Measurements from ENCODE around the gene EARS2.

EARS2 gene

GRCh38 chr16:23482778-23483177 lies 74.4 kb downstream of the EARS2 start:
- no peak for DNase-seq (ENCODE audit: low spot score)

GRCh38 chr16:23480257-23480656 lies 76.9 kb downstream of the EARS2 start:
- DNase-seq (ENCODE audit: low spot score), result no peak

GRCh38 chr16:23479138-23479537 lies 78.0 kb downstream of the EARS2 start:
- no peak for DNase-seq (ENCODE audit: low spot score)

- no peak for DNase-seq (ENCODE audit: low spot score)
Measured at GRCh38 chr16:23478566-23478965, 78.6 kb downstream of the EARS2 start.

- no peak for DNase-seq (ENCODE audit: low spot score)
Measured at GRCh38 chr16:23476289-23476688, 80.9 kb downstream of the EARS2 start.

All from SK-N-DZ (cell line).